NB4 (cell line): ENCODE measurements around the gene ACHE.

Source experiments
- DNase-seq: peaks from one replicate; pipeline ENCODE4 v3.0.0; 2010; ENCODE audit warnings: low read depth
- H3K4me3 ChIP-seq: one replicate; pipeline ENCODE4 v1.5.1; 2011; ENCODE audit warnings: mild to moderate bottlenecking, low read depth, low read length, moderate library complexity
- MYC ChIP-seq: IDR thresholded peaks from 2 replicates; pipeline ENCODE4 v1.6.1; 2011; ENCODE audit warnings: low read depth, low read length
- POLR2A ChIP-seq: IDR thresholded peaks from 2 replicates; pipeline ENCODE4 v1.6.1; 2011; ENCODE audit warnings: mild to moderate bottlenecking; ENCODE audit not compliant: insufficient read length; ENCODE audit errors: extremely low read depth
- TF ChIP-seq, protein P1 (sequence below): IDR thresholded peaks from one replicate; pipeline ENCODE4 v1.5.1; 2012; ENCODE audit warnings: low read depth, low read length
- TF ChIP-seq, protein P2 (sequence below): IDR thresholded peaks from 2 replicates; pipeline ENCODE4 v1.6.1; 2011; ENCODE audit warnings: low read depth, low read length

Gene ACHE

DNA sequence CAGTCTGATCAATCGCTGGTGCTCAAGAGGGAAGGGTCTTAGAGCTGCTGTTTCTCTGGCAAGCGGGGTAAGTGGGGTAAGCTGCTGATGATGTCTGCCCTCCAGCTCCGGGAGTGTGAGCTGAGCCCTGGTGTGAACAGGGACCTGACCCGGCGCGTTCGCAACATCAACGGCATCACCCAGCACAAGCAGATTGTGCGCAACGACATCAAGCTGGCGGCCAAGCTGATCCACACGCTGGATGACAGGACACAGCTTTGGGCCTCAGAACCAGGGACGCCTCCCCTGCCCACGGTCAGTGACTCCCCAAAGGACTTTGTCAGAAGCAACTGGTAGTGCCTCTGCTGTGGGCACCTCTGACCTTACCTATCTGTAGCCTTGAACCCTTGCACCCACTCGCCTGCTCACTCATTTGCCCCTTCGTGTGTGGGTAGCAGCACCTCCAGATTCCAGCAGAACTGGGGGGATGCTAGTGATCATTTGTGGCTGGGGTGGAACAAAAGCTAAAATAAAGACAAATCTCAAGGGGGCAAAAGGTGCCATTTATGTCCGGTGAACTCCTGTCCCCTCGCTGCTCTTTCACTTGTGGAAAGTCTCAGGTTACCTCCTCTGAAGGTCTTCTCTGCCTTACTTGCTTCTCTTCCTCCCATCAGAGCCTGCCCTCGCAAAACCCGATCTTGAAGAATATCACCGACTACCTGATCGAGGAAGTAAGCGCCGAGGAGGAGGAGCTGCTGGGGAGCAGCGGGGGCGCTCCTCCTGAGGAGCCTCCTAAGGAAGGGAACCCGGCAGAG lies 9.3 kb downstream of the ACHE start:
- DNase-seq: peak; percentile 40
- H3K4me3 ChIP-seq: peak overlapping the region; percentile 92
- TF ChIP-seq, protein P1, sequence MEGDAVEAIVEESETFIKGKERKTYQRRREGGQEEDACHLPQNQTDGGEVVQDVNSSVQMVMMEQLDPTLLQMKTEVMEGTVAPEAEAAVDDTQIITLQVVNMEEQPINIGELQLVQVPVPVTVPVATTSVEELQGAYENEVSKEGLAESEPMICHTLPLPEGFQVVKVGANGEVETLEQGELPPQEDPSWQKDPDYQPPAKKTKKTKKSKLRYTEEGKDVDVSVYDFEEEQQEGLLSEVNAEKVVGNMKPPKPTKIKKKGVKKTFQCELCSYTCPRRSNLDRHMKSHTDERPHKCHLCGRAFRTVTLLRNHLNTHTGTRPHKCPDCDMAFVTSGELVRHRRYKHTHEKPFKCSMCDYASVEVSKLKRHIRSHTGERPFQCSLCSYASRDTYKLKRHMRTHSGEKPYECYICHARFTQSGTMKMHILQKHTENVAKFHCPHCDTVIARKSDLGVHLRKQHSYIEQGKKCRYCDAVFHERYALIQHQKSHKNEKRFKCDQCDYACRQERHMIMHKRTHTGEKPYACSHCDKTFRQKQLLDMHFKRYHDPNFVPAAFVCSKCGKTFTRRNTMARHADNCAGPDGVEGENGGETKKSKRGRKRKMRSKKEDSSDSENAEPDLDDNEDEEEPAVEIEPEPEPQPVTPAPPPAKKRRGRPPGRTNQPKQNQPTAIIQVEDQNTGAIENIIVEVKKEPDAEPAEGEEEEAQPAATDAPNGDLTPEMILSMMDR: no peak
- TF ChIP-seq MYC (no peak), POLR2A (no peak)
- TF ChIP-seq, protein P2, sequence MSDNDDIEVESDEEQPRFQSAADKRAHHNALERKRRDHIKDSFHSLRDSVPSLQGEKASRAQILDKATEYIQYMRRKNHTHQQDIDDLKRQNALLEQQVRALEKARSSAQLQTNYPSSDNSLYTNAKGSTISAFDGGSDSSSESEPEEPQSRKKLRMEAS: no peak

- TF ChIP-seq, protein P2: no peak
- no peak overlapping the region for H3K4me3 ChIP-seq
- peak; percentile 34 for DNase-seq
Observed at GRCh38 chr7:100885440-100886141, 10.1 kb downstream of the ACHE start.

DNA sequence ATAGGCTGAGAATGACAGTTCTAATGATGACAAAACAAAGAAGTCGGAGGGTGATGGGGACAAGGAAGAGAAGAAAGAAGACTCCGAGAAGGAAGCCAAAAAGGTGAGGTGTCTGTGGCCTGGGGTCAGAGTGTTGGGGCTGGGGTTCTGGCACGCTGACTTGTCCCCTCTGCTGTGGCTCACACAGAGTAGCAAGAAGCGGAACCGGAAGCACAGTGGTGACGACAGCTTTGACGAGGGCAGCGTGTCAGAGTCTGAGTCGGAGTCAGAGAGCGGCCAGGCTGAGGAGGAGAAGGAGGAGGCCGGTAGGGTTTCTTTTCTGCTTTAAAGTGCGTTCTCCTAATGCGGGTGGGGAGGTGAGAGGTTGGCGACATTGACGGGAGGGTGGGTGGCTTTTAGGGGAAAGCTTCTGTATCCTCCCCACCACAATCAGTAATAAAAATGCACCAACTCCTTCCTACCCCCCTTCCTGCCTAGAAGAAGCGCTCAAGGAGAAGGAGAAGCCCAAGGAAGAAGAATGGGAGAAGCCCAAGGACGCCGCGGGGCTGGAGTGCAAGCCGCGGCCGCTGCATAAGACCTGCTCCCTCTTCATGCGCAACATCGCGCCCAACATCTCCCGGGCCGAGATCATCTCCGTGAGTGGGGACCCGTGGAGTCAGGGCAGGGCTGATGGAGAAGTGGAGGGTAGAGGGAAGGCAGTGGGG lies 10.8 kb downstream of the ACHE start:
- H3K4me3 ChIP-seq: no peak overlapping the region
- TF ChIP-seq MYC: no peak
- TF ChIP-seq, protein P1: no peak
- TF ChIP-seq, protein P2: no peak
- no peak for TF ChIP-seq POLR2A
- DNase-seq: peak; percentile 45

GRCh38 chr7:100882785-100883526 lies 12.7 kb downstream of the ACHE start:
- H3K4me3 ChIP-seq: no peak overlapping the region
- TF ChIP-seq, protein P1: no peak
- TF ChIP-seq MYC (no peak), POLR2A (no peak)
- TF ChIP-seq, protein P2: no peak
- no peak for DNase-seq

DNA sequence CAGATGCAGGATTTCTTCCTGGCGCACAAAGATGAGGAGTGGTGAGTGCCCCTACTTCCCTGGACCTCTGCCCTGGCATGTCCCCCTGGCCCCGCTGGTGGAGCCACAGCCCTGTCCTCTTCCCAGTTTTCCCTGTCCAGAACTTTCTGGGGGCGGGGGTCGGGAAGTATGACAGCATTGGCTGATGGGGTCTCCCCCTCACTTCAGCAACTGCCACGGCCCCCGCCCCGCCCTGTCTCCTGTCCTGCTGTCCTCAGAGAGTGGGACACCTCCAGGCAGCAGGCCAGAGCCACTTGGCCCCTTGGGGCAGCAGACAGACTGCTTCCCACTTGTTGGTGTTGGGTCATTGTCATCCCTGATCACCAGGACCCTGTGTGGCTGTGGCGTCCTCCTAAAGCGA lies 13.5 kb downstream of the ACHE start:
- DNase-seq: no peak
- TF ChIP-seq, protein P1: no peak
- TF ChIP-seq MYC (no peak), POLR2A (no peak)
- TF ChIP-seq, protein P2: no peak
- no peak overlapping the region for H3K4me3 ChIP-seq
